ENCODE measurements around the gene ASNSD1. TPM values are rescaled to one million over a fixed set of nuclear protein-coding genes. Genes with fewer than 3 reads are reported as not detected.

Gene ASNSD1
- total and polyA plus RNA-seq, 2 of the 13 experiments (the other 11 are each of a cell fraction or from before 2014, with no cell fraction given): 35.1 to 96.6 TPM

DNA sequence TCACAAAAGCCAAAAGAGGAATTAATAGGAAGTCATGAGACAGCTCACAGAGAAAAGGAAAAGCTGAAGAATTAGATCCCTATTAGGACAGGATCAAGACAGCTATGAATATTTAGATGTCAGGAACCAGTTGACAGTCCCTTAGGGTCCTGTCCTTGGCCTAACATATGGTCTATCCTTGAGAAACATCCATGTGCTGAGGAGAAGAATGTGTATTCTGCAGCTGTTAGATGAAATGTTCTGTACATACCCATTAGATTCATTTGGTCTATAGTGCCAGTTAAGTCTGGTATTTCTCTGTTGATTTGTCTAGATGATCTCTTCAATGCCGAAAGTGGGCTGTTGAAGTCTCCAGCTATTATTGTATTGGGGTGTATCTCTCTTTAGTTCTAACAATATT lies 43.1 kb upstream of the ASNSD1 start (continued):
- TF ChIP-seq THAP9 (CRISPR knock-in tag; IDR thresholded peaks at IDR 0.05; ENCODE audit: borderline replicate concordance) (no peak), DMAP1 (CRISPR knock-in tag; IDR thresholded peaks at IDR 0.05) (no peak), ZNF703 (CRISPR knock-in tag; IDR thresholded peaks at IDR 0.05; ENCODE audit: borderline replicate concordance) (no peak), ADNP (CRISPR knock-in tag; IDR thresholded peaks at IDR 0.05) (no peak), ELF3 (CRISPR knock-in tag; IDR thresholded peaks at IDR 0.05) (no peak)

DNA sequence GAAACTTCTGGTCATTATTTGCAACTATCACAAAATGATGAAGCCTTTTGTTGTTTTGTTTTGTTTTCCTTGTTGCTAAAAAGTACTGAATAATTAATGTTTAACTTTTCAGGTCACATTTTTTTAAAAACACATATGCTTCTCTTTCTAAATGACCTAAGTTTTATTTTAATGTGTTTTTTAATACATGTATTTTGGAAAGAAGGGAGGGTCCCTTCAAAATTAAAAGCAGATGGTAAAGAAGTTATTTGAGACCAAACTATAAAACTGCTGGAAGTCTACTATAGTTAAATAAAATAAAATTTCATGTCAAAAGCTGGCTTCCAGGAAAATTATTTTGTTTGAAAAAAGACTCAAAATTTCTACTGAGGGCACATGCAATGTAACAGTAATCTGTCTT lies 39.5 kb upstream of the ASNSD1 start:
- ChIA-PET POLR2A (no interaction called here), CTCF (ENCODE audit: low intra/inter-chr PET ratio, low total read pairs) (no interaction called here)
- DNase-seq (ENCODE audit: low spot score) (no peak), FAIRE-seq (no peak), ATAC-seq (no peak)
- no peak for TF ChIP-seq SMC3 (IDR thresholded peaks at IDR 0.05; ENCODE audit: low read length)
- no peak for TF ChIP-seq ZNF891 (CRISPR knock-in tag; IDR thresholded peaks at IDR 0.05)
- TF ChIP-seq ZNF839 (CRISPR knock-in tag; IDR thresholded peaks at IDR 0.05; ENCODE audit: borderline replicate concordance): no peak
- TF ChIP-seq POGK (CRISPR knock-in tag; conservative IDR thresholded peaks at IDR 0.05): no peak
- no peak for TF ChIP-seq TFAP4 (IDR thresholded peaks at IDR 0.05; ENCODE audit: borderline replicate concordance, low read depth)
- no peak for TF ChIP-seq ZNF629 (CRISPR knock-in tag; conservative IDR thresholded peaks at IDR 0.05)
- no peak for TF ChIP-seq ZSCAN22 (CRISPR knock-in tag; IDR thresholded peaks at IDR 0.05)
- TF ChIP-seq NFKBIZ (CRISPR knock-in tag; IDR thresholded peaks at IDR 0.05): no peak
- TF ChIP-seq NR2F6 (IDR thresholded peaks at IDR 0.05): no peak
- no peak for TF ChIP-seq NR2F6 (CRISPR knock-in tag; IDR thresholded peaks at IDR 0.05)
- no peak for TF ChIP-seq HDAC1 (CRISPR knock-in tag; IDR thresholded peaks at IDR 0.05)
- TF ChIP-seq, protein P1, sequence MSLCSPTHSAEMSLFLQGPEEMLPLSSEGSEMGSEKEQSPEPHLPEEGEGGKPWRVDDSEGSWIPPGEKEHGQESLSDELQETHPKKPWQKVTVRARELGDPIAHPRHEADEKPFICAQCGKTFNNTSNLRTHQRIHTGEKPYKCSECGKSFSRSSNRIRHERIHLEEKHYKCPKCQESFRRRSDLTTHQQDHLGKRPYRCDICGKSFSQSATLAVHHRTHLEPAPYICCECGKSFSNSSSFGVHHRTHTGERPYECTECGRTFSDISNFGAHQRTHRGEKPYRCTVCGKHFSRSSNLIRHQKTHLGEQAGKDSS (CRISPR knock-in tag; IDR thresholded peaks at IDR 0.05; ENCODE audit: borderline replicate concordance, low read depth): no peak
- intact Hi-C loops (cut with micrococcal nuclease; ENCODE audit: unreplicated experiment) (no loop called here), in situ Hi-C loops (cut with HindIII; ENCODE audit: extremely low pct_ligation_motif_present, low pct_unique_long_range_greater_than_20kb) (no loop called here)
- H3K9me3 ChIP-seq (ENCODE audit: low read length): no peaks in the 10 kb centered on the region
- H3K4me1 ChIP-seq (ENCODE audit: insufficient read depth, low read length): peaks cover 19% of the 10 kb centered on the region
- no peaks in the 10 kb centered on the region for H4K20me1 ChIP-seq (ENCODE audit: insufficient read depth, low read length)
- BruUV-seq (replicated peaks): no TSS peak
- H3K36me3 ChIP-seq (replicated peaks in 1 of 2; ENCODE audit: control insufficient read depth in 1 of 2, insufficient read depth in 2 of 2, low read length in 2 of 2): no peaks in the 10 kb centered on the region
- no peak overlapping the region for H3K9ac ChIP-seq (ENCODE audit: insufficient read depth, low read depth, low read length)
- H3K4me2 ChIP-seq (ENCODE audit: low read depth, low read length): no peak overlapping the region
- no peaks in the 10 kb centered on the region for H3K27me3 ChIP-seq (ENCODE audit: control insufficient read depth in 1 of 2, insufficient read depth in 2 of 2, low read length in 2 of 2)
- no peak overlapping the region for H3K27ac ChIP-seq (ENCODE audit: extremely low read length, insufficient read depth, low read length)
- no peak overlapping the region for H3K4me3 ChIP-seq (replicated peaks in 1 of 3; ENCODE audit: insufficient read depth in 1 of 3, low read depth in 2 of 3, low read length in 3 of 3)
- H2AFZ ChIP-seq (ENCODE audit: low read length): no peak overlapping the region
- no peaks in the 10 kb centered on the region for H3K79me2 ChIP-seq (ENCODE audit: insufficient read depth, low read length)

Data from HepG2 (cell line).